NOMO-1 (cell line): ENCODE data around the gene CORO7.

Source experiments
- DNase-seq, 2 experiments: peaks; one replicate each; lab custom pipeline; 2025; ENCODE audit not compliant: unreplicated experiment in 2 of 2; lab: John Stamatoyannopoulos, UW

The CORO7 gene

DNA sequence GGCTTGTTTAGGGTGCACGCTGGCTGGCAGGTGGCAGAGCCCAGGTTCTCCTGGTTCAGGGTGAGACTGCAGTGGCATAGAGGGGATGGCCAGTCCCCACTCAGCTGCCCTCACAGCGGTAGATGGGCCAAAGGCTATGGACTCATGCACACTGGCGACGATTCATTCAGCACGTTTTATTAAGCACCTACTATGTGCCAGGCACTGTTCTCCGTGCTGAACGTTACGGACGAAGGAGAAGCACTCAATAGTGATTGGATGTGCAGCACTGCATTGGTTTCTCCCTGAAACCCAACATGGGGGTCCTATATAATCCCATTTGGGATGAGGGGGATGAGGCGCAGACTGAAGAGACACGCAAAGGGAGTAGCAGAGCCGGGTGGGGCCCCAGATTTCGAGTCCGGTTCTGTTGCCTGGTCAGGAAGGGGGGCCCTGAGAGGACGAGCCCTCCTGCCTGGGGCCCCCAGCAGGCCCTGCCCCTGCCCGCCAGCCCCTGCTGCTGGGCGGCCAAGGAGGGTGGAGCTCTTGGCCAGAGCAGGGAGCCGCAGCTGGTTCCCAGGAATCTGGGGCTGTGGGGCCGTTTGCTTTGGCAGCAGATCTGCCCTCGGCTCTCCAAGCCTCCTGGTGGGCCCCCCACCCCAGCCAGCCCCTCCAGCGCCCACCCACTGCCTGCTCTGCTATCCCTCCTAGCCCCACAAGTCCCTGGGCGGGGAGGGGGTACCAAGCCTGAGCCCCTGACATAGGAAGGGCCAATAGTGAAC, 91.7 kb downstream of the CORO7 start:
- no peak for DNase-seq

DNA sequence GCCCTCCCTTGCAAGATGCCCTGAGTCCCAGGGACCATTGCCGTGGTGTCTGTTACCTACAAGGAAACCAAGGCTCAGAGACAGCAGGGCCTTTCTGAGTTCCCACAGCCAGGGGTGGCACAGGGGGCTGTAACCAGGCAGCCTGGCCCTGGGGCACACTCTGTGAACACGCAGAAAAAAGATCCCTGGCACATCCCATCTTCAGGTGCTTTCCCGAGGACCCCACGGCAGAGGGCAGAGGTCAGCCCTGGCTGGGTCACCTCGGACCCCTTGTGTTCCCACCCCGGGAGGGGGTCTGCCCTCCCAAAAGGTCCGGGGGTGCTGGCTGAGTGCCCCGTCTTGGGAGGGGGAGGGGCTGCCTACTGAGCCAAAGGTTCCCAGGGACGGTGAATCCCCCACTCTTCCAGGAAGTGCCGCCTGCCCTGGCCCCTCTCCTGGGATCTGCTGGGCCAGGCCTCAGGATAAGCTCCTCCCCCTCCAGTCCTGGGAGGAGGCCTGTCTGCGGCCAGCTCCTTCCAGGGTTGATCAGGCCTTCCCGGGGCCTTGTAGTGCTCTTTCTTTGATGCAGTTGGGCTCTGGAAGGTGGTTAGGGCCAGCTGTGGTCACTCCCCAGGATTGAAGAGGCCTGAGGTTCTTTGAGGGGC, 92.4 kb downstream of the CORO7 start:
- no peak for DNase-seq

DNA sequence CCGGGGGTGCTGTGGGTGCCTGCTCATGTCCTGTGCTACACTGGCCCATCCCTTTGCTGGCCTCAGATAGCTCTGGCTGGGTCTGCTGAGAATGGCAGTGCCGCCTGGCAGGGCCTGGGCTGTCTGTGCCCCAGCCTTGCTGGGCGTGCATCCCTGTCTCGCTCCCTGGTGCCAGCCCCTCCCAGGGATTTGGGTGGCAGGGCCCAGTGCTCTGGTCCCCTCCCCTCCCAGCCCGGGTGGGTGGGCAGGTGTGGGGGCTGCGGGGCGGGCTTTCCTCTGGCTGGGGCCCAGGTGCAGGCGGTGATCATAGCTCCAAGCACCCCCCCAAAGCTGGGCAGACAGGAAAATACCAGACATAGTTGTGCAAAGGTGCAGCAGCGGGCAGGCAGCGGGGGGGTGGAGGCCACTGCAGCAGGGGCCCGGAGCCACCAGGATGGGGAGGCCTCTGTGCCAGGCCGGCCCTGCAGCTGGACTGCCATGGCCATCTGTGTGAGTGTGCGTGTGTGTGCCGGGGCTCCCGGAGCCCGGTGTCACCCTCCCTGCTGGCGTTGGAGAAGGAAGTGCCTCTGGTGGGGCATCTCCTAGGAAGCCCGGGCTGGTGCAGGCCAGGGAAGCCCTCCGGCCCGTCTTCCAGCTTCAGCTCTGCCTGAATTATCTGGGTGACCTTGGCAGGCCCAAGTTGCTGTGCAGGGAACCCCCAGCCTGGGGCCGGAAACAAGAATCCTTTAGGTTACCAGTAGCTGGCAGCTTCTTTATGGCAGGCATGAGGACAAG, 93.1 kb downstream of the CORO7 start:
- DNase-seq: no peak

DNA sequence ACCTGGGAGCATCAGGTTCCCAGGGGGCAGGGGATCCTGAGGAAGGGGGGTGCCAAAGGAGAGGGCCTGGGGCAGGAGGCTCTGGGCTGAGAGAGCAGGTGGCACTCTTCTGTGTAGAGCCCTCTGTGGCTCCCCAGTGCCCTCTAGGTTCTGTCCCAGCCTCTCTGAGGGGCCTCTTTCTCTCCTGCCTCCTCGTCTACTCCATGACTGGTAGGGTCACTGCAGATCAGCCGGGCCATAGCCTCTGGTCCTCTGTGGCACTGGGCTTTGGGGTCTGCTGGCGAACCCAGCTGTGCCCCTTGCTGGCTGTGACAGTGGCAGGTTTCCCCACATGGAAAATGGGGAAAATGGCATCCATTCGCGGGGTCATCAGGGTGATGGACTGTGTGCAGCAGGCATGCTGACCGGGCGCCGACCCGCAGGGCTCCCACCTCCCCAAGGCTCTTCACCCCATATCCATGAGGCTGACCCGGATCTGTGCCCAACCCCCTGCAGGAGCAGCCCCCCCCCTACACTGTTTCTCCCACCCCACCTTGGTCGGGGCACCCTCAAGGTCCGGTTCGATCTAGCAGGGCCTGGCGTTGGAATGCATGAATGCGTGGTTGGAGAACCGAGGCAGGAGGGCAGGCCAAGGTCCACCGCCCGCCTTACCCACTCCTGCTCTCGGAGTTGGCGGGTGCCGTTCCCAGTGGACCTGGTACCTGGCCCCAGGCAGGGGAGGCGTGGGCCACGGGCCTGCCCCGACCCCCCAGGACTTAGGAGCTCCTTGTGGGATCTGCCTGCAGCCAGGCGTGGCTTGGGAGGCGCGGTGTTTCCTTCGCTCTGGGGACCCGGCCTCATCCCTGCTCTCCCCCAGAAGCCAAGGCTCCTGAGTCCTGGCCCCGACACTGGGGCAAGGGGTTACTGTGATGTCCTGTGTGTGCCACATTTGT, 94.0 kb downstream of the CORO7 start:
- no peak for DNase-seq

DNA sequence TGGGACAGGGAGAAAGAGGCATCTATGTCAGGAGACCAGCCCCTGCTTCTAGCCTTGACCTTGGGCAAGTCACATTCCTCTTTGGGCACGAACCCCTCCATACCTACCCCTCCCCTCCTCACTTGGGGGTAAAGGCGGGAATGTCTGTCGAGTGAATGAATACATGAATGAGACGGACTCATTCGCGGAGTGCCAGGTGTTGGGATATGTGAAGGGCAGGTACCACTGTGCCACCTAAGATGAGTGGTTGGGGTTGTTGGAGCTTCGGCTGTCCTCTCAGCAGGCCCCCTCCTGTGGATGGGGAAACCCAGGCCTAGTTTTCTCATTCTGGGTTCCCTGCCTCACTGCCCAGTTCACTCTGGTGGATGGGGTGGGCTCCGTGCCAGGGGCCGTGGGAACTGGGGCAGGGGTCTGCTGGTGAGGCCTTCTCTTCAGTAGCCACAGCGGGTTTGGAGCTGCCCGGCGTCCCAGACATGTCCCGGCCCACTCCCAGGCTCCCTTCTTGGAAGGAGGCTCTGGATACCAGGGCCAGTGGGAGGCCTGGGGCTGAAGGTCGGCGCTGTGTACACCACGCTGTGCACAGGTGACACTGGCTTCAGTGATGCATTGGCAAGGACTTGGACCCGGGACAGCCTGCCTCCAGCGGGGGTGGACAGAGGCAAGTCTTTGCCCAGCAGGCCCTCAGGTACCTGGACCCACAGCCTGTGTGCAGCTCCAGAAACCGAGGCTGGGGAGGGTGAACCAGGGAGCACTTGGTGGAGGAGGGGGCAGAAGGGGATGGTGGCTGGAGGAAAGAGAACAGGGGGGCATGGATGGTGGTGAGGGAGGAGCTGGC, 94.9 kb downstream of the CORO7 start:
- no peak for DNase-seq

DNA sequence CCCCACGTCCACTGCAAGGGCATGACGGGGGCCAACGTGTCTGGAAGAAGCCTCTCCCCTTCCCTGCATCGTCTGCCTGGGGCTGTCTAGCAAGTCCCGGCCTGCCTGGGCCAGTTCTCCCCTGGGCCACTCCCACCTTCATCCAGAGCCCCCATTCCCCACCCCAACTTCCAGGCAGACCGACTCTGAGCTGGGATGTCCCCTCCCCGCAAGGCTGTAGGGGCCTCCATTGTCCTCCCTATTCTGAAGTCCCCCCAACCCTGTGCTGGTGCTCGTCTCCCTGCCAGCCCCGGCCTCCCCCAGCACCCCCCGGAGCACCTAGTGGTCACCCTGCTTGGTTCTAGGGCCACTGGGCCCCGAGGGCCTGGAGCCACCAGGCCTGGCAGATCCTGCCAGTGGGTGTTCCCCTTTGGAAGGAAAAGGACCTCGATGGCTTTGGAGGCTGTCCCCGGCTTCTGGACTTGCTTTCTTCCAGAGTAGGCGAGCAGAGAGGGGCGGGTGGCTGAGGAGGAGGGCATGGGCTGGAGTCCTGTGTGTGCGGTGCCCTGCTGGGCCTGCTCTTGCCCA, 95.7 kb downstream of the CORO7 start:
- DNase-seq: no peak

DNA sequence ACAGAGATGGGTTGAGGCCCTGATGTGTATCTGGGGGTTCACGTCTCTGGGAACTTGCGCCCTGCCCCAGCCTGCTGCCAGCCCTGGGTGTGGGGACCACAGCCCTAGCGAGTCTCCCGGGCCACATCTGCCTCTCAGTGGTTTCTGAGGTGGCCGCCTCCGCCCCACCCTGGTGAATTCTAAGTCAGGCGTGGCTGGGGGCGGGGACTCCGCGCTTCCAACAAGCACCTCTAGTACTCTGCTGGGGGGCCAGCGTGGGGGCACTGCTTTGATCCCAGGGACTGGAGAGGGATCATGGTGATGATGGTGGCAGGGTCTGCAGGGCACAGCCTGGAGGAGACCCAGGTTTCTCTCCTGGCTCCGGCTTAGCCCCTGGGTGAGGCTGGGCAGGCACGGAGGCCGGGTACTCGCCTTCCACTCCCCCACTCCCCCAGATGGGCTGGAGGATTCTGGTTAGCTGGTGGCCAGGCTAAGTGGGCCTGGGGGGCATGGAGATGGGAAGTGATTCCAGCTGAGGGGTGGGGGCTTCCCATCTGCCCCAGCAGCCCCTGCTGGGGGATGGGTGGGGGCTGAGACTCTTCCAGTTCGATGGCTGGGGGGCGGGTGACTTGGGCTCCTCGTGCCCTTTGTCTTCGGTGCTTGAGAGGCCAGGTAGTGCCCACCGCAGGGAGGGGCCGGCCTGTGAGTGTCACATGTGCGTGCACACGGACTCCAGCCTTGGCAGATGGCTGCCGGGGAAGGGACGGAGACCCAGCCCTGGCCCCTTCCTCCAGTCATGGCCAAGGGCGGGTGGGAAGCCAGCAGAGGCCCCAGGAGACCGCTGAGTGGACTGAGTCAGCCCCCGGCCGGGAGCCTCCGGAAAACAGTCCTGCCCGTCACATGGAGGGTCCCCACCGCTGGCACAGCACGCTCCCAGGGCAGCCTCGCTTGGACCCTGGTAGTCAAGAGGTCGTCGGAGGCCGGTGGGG, 96.7 kb downstream of the CORO7 start:
- DNase-seq: no peak

DNA sequence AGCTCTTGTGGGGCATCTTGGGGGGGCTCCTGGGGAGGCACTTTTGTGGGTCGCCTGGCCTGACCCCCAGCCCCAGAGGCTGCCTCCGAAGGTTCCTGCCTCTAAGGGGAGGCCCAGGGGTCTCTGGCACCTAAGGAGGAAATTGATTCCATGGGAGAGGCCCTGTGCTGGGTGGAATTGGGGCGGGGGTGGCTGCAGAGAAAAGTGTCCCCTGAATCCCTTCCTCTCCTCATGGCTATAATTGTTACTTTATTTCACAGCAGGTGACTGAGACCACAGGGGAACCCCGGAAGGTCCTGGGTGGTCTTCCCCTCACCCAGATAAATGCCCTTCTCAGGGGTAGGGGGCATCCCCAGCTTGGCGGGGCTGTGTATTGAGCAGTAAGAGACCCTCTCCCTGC, 97.4 kb downstream of the CORO7 start:
- DNase-seq: no peak

DNA sequence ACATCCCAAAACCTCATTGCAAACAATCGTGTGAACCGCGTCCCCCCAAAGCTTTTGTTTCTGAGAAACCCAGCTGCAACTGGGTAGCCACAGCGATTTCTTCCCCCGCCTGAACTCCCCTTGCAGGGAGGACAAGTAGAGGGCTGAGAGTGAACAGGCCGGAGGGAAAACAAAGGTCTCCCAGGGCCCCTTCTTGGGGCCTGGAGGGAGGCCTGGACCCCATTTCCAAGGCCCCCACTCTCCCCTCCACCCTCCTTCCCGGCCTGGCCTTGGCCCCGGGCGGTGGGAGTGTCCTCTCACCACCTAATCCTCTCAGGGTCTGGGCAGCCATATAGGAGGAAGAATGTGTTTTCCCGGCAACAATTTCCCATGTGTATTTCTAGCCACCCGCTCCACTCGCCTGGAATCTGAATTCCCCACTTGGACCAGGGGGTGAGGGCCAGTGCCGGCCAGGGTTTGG, 97.9 kb downstream of the CORO7 start:
- no peak for DNase-seq

DNA sequence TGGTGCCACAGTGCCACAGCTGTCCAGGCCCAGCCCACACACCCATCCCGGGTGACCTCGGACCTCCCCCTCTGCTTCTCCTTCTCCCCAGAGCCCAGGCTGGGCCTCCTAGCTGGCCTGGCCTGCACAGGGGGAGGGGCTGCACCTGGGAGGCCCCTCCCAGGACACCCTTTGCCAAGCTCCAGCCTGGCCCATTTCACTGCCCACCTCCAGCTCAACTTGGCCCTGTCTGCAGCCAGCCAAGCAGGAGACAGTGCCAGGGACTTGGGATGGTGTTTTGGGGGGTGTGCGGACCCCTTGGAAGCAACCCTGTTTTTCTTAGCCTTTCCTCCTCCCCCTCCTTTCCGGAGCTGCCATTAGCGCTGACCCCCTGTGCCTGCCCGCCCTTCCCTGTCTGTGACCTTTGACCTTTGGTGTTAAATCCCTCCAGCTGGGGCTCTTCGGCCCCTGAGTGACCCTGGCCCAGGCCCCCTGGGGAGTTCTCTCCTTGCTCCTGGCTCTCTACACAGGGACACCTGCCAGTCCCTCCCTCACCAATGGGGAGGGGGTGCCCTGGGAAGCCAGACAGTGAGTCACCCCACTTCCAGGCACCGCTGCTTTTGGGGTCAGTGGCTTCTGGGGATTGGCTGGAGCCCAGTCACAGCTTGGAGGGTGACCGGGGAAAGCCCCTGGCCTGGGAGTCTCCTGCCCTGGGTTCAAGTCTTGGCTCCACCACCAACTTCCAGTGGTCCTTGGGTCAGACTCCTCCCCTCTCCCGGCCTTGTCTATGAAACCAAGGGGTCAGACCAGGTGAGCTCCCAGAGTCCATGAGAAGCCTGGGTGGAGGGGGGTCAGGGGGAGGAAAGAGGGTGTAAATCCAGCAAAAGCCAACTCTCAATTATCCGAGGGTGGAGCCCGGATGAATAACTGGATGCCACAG, 98.6 kb downstream of the CORO7 start:
- DNase-seq: no peak

DNA sequence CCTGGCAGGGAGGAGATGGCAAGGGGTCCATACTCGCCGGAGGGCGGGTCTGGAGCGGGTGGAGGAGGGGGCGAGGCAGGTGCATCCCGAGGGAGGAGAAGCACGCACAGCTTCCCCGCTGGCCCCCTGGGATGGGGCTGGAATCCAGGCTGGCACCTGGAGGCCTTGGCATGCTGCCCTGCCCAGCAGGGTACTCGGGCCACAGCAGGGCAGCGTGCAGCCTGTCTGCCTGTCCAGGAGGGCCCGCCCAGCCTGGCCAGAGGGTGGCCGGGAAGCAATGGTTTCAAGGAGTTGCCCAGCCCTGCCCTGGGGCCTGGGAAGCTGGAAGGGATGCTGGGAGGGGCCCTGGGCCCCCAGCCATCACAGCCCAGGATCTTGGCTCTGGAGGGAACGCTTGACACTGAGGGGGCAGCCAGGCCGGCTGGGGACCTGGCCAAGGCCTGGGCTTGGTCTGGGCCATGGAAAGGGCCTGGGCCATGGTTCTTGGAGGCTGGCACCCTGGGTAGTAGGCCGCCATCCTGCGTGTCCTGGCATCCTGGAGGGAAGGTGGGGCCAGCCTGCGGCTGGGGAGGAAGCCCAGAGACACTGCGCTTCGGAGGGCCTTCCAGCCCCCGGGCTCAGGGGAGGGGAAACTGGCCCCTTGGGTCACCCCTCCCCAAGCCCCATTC, 99.4 kb downstream of the CORO7 start:
- no peak for DNase-seq

DNA sequence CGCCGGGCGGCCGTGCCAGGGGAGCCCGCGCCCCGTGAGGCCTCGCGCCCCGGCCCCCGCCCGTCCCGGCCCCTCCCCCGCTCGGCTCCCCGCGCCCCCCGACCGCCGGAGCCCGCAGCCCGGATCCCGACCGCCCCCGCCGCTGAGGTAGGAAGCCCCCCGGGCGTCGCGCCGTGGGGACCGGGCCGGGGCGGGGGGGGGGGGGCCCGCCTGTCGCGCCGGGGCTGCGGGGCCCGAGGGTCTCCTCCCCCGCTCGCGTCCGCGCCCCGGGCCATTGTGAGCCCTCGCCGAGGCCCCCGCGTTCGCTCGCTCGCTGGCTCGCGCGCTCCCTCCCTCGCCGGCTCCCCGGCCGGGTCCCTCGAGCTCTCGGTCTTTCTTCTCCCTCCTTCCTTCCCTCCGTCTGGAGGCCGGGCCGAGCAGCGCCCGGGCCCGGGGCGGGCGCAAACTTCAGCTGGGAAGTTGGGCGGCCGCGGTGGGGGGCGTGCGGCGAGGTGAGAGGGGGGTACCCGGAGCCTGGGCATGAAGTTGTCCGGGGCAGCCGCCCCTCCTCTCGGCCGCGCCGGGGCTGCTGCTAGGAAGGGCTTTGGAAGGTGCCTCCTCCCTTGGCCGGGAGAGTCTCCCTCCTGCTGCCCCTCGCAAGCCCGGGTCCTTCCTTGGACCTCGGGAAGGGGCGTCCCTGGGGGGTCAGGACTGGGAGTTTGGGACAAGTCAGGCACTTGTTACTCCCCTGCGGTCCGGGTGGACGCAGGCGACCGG, 100.1 kb downstream of the CORO7 start:
- no peak for DNase-seq

DNA sequence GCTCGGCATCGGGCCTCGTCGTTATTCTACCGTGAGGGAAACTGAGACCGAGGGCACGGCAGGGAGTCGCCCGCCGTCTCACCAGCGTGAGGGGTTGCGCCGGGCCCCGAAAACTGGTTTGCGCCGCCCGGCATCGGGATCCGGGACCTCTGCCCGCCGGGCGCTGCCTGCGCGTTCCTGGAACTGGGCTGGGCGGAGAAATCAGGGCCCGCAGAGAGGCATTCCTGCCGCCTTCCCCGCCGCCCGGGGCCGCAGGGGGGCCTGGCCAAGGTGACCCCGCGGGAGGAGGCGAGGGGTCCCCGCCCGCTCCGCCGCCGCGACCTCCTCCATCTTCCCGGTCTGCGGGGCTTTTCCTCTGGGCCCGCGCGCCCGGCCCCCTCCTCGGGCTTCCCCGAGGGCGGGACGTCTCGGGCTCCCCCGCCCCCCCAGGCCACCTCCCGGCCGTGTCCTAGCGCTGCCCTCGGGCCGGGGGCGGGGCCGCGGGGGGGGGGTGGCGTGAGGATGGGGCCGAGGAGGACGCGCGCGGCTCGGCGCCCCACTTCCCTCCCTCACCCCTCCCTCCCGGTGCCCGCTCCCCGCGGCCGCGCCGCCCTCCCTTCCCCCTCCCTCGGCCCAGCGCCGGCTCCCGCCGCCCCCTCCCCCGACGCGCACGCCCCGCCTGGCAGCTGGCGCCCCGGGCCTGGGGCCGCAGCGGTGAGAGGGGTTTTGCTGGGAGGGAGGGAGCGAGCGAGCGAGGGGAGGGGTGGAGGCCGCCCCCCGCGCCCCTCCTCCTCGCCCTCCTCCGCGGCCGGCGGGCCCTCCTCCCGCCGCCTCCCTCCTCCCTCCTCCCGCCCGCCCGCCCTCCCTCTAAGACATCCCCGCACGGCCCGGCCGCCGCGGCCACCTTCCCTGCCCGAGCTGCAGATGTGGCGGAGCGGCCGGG, 100.9 kb downstream of the CORO7 start, which contains the start of gene GLIS2:
Gene GLIS2 (plus strand): TSS at position 882 of the 922 bp plus-strand sequence. CDS start 16,214 bp downstream, outside the sequence.
- DNase-seq: no peak

DNA sequence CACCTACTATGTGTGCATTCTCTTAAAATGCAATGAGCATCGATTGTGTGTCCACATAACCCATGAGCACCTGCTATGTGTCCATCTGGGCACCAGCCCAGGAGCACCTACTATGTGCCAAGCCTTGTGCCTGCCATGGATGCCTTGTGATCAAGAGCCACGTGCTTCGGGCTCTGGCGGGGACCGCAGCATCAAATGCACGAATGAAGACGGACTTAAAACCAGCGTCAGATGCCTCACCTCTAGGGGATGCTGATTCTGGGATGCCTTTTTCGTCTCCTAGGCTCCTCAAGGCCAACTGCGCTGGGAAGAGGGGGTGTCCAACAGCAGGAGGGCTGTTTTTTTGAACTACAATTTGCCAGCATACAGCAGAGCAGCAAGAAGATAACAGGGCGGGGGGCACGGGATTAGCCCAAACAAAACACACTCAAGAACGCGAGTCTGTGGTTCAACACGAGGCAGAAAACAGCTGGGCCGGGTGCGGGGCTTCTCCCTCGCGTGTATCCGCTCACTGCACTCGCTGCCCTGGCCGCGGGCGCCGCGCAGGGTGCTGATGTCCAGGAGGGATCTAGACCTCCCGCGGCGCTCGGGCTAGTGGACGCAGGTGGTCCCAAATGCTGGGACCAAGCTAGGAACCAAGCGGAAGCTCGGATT, 101.7 kb downstream of the CORO7 start:
- peak in 1 of 2 experiments; percentile 9 for DNase-seq
